Osteocyte (in vitro differentiated cells): ENCODE measurements around the gene ITGB5. TPM values are rescaled to one million over a fixed set of nuclear protein-coding genes. Genes with fewer than 3 reads are reported as not detected.

Experiments used
- DNase-seq: peaks from one replicate; pipeline ENCODE4 v3.0.0; 2021; ENCODE audit warnings: mixed read lengths; ENCODE audit not compliant: unreplicated experiment; ENCODE audit errors: extremely low spot score
- H3K27ac Mint-ChIP-seq: one replicate; pipeline ENCODE4 v1.8.0; 2021; ENCODE audit warnings: mild to moderate bottlenecking, mixed read lengths; ENCODE audit not compliant: unreplicated experiment
- H3K27me3 Mint-ChIP-seq: one replicate; pipeline ENCODE4 v1.8.0; 2021; ENCODE audit warnings: mixed read lengths; ENCODE audit not compliant: unreplicated experiment
- H3K36me3 Mint-ChIP-seq: one replicate; pipeline ENCODE4 v1.8.0; 2021; ENCODE audit warnings: mixed read lengths; ENCODE audit not compliant: unreplicated experiment
- H3K4me1 Mint-ChIP-seq: one replicate; pipeline ENCODE4 v1.8.0; 2021; ENCODE audit warnings: mixed read lengths; ENCODE audit not compliant: unreplicated experiment
- H3K4me3 Mint-ChIP-seq: one replicate; pipeline ENCODE4 v1.8.0; 2021; ENCODE audit warnings: mild to moderate bottlenecking, moderate library complexity, mixed read lengths; ENCODE audit not compliant: unreplicated experiment
- H3K9me3 Mint-ChIP-seq: one replicate; pipeline ENCODE4 v1.8.0; 2021; ENCODE audit warnings: mixed read lengths; ENCODE audit not compliant: unreplicated experiment
- total RNA-seq: library from RNA; stranded (reverse); gene quantifications from 2 replicates; pipeline ENCODE4 v1.2.1, GENCODE V29; 2021
- TF ChIP-seq, protein P1 (sequence below): fragments of 200-600 bp; sonication (generic); IDR thresholded peaks from 2 replicates; pipeline ENCODE4 v1.5.0; 2021; ENCODE audit warnings: antibody characterized with exemption, mild to moderate bottlenecking, moderate library complexity

The ITGB5 gene
- total RNA-seq, 1 donor from 2014 or later = 419 TPM

DNA sequence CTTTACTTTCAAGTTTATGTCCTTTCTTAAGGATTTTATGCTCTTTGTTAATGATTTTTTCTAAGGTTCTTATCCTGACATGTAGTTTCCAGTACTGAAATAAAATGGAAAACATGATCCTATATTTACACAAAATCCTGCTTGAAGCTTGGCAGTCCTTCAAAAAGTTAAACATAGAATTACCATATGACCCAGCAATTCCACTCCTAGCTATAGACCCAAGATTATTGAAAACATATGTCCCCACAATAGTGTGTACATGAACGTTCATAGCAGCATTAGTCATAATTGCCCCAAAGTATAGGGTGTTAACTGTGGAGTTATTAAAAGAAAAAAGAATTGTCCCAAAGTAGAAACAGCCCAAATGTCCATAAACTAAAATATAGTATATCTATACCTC lies 33.2 kb downstream of the ITGB5 start:
- DNase-seq = no peak
- peaks cover 40% of the 10 kb centered on the region for H3K36me3 Mint-ChIP-seq

DNA sequence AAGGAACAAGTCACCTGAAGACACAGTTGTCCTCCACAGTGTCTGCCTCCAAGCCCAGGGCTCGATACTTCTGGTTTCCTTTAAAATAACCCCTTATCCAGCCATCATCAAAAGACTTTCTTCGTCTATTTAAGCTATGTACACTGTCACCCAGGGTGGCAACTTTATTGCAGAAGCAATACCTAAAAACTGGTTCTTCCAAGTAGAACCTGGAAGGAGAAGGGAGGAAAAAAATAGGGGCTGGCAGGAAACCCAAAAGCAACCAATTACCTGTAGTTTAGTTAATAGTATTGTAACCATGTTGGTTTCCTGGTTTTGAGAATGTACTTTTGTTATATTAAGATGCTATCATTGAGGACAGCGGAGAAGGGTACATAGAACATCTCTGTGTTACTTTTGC lies 33.7 kb downstream of the ITGB5 start:
- peak overlapping the region; percentile 92 for H3K27ac Mint-ChIP-seq
- DNase-seq = no peak
- H3K9me3 Mint-ChIP-seq = peaks cover 4% of the 10 kb centered on the region
- peaks cover 75% of the 10 kb centered on the region for H3K4me1 Mint-ChIP-seq
- TF ChIP-seq, protein P1, sequence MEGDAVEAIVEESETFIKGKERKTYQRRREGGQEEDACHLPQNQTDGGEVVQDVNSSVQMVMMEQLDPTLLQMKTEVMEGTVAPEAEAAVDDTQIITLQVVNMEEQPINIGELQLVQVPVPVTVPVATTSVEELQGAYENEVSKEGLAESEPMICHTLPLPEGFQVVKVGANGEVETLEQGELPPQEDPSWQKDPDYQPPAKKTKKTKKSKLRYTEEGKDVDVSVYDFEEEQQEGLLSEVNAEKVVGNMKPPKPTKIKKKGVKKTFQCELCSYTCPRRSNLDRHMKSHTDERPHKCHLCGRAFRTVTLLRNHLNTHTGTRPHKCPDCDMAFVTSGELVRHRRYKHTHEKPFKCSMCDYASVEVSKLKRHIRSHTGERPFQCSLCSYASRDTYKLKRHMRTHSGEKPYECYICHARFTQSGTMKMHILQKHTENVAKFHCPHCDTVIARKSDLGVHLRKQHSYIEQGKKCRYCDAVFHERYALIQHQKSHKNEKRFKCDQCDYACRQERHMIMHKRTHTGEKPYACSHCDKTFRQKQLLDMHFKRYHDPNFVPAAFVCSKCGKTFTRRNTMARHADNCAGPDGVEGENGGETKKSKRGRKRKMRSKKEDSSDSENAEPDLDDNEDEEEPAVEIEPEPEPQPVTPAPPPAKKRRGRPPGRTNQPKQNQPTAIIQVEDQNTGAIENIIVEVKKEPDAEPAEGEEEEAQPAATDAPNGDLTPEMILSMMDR = no peak
- H3K4me3 Mint-ChIP-seq = no peak overlapping the region
- peaks cover 38% of the 10 kb centered on the region for H3K36me3 Mint-ChIP-seq
- H3K27me3 Mint-ChIP-seq = no peaks in the 10 kb centered on the region

More for the DNA sequence above, 33.2 kb downstream of the ITGB5 start:
- H3K9me3 Mint-ChIP-seq = peaks cover 4% of the 10 kb centered on the region
- H3K4me3 Mint-ChIP-seq = no peak overlapping the region
- no peaks in the 10 kb centered on the region for H3K27me3 Mint-ChIP-seq
- H3K27ac Mint-ChIP-seq = peak overlapping the region; percentile 92
- H3K4me1 Mint-ChIP-seq = peaks cover 79% of the 10 kb centered on the region
- TF ChIP-seq, protein P1 = no peak

DNA sequence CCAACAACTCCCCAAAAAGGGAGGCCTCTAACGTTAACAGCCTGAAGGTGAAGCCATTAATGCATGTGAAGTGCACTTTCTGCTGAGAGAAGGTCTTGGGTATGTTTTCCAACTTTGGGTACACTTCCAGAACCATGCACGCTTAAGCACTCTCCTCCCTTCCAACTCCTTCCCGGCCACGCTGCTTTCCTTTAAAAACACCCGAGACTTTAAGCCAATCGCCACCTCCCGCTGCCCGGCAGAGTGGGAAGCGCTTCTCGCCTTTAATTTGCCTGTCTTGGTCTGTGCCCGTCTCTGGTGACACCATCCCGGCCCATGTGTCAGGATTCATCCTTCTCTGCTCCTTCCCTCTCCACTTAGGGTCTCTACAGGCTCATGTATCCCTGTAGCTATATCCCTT lies 35.3 kb downstream of the ITGB5 start:
- Mint-ChIP-seq H3K9me3 (peaks cover 4% of the 10 kb centered on the region), H3K27me3 (no peaks in the 10 kb centered on the region), H3K4me1 (peaks cover 62% of the 10 kb centered on the region), H3K4me3 (no peak overlapping the region), H3K36me3 (peaks cover 41% of the 10 kb centered on the region), H3K27ac (peak overlapping the region; percentile 92)
- TF ChIP-seq, protein P1 = no peak
- DNase-seq = no peak

DNA sequence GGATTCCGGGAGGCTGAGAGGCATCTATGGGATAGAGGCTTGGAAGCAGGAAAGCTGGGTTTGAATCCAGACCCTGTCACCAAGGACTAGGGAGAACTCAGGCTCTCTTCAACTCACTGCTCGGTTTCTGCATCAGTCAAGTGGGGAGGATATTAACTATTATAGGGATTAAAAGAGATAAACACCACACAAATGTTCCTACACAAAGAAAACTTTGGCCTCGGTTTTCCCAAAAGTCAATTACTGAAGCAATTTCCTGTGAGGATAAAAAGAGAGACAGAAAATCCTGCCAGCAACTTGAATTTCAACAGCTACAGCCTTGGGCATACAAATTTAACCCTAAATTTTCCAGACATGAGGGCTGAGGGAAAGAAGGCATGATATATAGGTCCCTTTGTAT lies 36.0 kb downstream of the ITGB5 start:
- peaks cover 39% of the 10 kb centered on the region for H3K36me3 Mint-ChIP-seq
- peak overlapping the region; percentile 92 for H3K27ac Mint-ChIP-seq
- H3K4me1 Mint-ChIP-seq = peaks cover 62% of the 10 kb centered on the region

DNA sequence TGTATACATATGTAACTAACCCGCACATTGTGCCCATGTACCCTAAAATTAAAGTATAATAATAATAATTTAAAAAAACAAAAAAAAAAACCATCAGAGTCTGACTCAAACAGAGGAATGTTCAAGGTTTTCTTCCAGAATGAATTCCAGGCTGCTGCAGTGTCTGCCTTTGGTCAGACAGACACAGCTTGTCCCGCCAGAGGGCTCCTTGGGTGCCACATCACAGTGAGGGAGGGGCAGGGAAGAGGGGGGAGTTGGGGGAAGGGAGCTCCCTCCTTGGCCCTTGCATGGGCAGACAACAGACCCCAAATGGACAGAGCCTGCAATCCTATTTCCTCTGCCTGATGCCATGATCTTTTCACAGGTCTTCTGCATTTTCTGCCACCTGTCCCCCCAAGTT lies 36.5 kb downstream of the ITGB5 start:
- peak overlapping the region; percentile 92 for H3K27ac Mint-ChIP-seq
- H3K9me3 Mint-ChIP-seq = peaks cover 4% of the 10 kb centered on the region
- H3K4me1 Mint-ChIP-seq = peaks cover 63% of the 10 kb centered on the region
- TF ChIP-seq, protein P1 = no peak
- H3K36me3 Mint-ChIP-seq = peaks cover 38% of the 10 kb centered on the region
- no peaks in the 10 kb centered on the region for H3K27me3 Mint-ChIP-seq
- DNase-seq = no peak
- no peak overlapping the region for H3K4me3 Mint-ChIP-seq

More for the DNA sequence above, 36.0 kb downstream of the ITGB5 start:
- DNase-seq = no peak
- TF ChIP-seq, protein P1 = no peak
- no peak overlapping the region for H3K4me3 Mint-ChIP-seq
- H3K27me3 Mint-ChIP-seq = no peaks in the 10 kb centered on the region
- H3K9me3 Mint-ChIP-seq = peaks cover 4% of the 10 kb centered on the region
